ENCODE data around the gene WFDC2.

WFDC2 gene

DNA sequence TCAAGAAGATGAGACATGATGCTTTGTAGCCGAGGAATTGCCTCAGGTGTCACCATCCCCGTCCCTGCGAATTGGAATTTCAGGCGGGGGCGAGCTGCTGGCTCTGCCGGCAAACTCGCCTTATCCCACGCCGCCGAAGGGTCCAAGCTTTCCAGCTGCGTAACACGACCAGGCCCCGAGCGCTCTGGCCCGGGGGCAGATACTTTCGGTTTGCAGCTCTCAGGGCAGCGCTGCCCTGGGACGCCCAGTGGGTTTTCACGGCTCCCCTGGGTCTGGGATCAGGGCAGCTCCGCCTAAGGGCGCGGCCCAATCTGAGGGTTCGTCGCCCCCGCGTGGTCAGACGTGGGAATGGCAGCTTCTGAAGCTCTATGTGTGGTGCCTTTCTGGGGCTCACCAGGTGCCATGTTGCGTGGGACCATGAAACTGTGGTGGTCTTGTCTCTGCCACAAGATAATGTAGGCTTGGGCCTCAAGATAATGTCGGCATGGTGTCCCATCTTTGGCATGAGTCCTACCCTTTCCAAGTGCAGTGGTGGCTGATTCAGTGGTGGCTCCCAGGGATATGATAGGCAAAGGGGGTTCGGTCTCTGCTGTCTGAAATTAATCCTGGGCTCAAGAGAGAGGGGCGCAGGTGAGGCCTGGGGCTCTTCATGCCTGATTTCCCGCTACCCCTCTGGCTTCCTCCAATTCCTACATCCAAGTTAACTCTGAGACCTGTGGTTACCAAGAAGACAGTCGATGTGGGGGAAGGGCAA lies 32.6 kb upstream of the WFDC2 start (continued):
- TF ChIP-seq ZNF140 (tag by site-specific recombination; IDR thresholded peaks at IDR 0.05) (no peak), WT1 (tag by site-specific recombination; IDR thresholded peaks at IDR 0.05) (0 out of 2 replicates have a peak, but pooled peaks have one; percentile 16), ZFP41 (tag by site-specific recombination; IDR thresholded peaks at IDR 0.05; ENCODE audit: borderline replicate concordance) (no peak), SALL2 (tag by site-specific recombination; IDR thresholded peaks at IDR 0.05; ENCODE audit: borderline replicate concordance) (no peak), ZNF837 (tag by site-specific recombination; IDR thresholded peaks at IDR 0.05) (no peak), ZNF202 (tag by site-specific recombination; IDR thresholded peaks at IDR 0.05; ENCODE audit: borderline replicate concordance) (no peak), GLIS1 (tag by site-specific recombination; IDR thresholded peaks at IDR 0.05) (peak; percentile 63), ZNF324 (tag by site-specific recombination; IDR thresholded peaks at IDR 0.05) (0 out of 2 replicates have a peak, but pooled peaks have one; percentile 34), ZIC2 (tag by site-specific recombination; IDR thresholded peaks at IDR 0.05) (peak; percentile 87), ZNF510 (tag by site-specific recombination; IDR thresholded peaks at IDR 0.05; ENCODE audit: insufficient replicate concordance) (no peak), ZNF175 (tag by site-specific recombination; IDR thresholded peaks at IDR 0.05) (no peak), HOXC10 (CRISPR knock-in tag; IDR thresholded peaks at IDR 0.05) (no peak), ZNF600 (tag by site-specific recombination; IDR thresholded peaks at IDR 0.05) (peak; percentile 86), ZNF747 (tag by site-specific recombination; IDR thresholded peaks at IDR 0.05) (no peak), ZNF654 (tag by site-specific recombination; IDR thresholded peaks at IDR 0.05; ENCODE audit: low read depth) (peak; percentile 85), ZNF629 (tag by site-specific recombination; IDR thresholded peaks at IDR 0.05) (0 out of 2 replicates have a peak, but pooled peaks have one; percentile 33), ZNF239 (tag by site-specific recombination; IDR thresholded peaks at IDR 0.05) (no peak), ZNF366 (tag by site-specific recombination; conservative IDR thresholded peaks at IDR 0.05) (no peak), GLIS2 (tag by site-specific recombination; IDR thresholded peaks at IDR 0.05) (peak; percentile 88), ZBTB20 (tag by site-specific recombination; IDR thresholded peaks at IDR 0.05) (peak; percentile 66), ZNF658 (tag by site-specific recombination; IDR thresholded peaks at IDR 0.05) (no peak), ZNF335 (tag by site-specific recombination; conservative IDR thresholded peaks at IDR 0.05) (peak; percentile 44), ZNF549 (tag by site-specific recombination; IDR thresholded peaks at IDR 0.05) (no peak), SCRT2 (tag by site-specific recombination; IDR thresholded peaks at IDR 0.05) (peak; percentile 67), ZNF776 (tag by site-specific recombination; IDR thresholded peaks at IDR 0.05; ENCODE audit: borderline replicate concordance) (no peak), ZNF571 (tag by site-specific recombination; IDR thresholded peaks at IDR 0.05) (no peak), ZNF404 (tag by site-specific recombination; IDR thresholded peaks at IDR 0.05) (no peak), ZNF610 (tag by site-specific recombination; IDR thresholded peaks at IDR 0.05; ENCODE audit: borderline replicate concordance) (no peak), ZNF146 (tag by site-specific recombination; IDR thresholded peaks at IDR 0.05) (no peak)
- TF ChIP-seq, protein P1, sequence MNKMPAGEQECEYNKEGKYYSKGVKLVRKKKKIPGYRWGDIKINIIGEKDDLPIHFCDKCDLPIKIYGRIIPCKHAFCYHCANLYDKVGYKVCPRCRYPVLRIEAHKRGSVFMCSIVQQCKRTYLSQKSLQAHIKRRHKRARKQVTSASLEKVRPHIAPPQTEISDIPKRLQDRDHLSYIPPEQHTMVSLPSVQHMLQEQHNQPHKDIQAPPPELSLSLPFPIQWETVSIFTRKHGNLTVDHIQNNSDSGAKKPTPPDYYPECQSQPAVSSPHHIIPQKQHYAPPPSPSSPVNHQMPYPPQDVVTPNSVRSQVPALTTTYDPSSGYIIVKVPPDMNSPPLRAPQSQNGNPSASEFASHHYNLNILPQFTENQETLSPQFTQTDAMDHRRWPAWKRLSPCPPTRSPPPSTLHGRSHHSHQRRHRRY (tag by site-specific recombination; IDR thresholded peaks at IDR 0.05) = no peak
- TF ChIP-seq, protein P2, sequence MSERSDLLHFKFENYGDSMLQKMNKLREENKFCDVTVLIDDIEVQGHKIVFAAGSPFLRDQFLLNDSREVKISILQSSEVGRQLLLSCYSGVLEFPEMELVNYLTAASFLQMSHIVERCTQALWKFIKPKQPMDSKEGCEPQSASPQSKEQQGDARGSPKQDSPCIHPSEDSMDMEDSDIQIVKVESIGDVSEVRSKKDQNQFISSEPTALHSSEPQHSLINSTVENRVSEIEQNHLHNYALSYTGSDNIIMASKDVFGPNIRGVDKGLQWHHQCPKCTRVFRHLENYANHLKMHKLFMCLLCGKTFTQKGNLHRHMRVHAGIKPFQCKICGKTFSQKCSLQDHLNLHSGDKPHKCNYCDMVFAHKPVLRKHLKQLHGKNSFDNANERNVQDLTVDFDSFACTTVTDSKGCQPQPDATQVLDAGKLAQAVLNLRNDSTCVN (tag by site-specific recombination; optimal IDR thresholded peaks at IDR 0.05) = peak; percentile 50
- TF ChIP-seq, protein P3, sequence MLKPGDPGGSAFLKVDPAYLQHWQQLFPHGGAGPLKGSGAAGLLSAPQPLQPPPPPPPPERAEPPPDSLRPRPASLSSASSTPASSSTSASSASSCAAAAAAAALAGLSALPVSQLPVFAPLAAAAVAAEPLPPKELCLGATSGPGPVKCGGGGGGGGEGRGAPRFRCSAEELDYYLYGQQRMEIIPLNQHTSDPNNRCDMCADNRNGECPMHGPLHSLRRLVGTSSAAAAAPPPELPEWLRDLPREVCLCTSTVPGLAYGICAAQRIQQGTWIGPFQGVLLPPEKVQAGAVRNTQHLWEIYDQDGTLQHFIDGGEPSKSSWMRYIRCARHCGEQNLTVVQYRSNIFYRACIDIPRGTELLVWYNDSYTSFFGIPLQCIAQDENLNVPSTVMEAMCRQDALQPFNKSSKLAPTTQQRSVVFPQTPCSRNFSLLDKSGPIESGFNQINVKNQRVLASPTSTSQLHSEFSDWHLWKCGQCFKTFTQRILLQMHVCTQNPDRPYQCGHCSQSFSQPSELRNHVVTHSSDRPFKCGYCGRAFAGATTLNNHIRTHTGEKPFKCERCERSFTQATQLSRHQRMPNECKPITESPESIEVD (tag by site-specific recombination; IDR thresholded peaks at IDR 0.05) = no peak
